GM11168 (cell line): Measurements from ENCODE around the gene C2orf72.
"Not testable (repeated sequence)": the region's sequence is repeated elsewhere in the genome, so short reads cannot be mapped to it uniquely, and the experiment has no call there.

Source experiments
- in situ Hi-C: fragments of 300-500 bp; cut with MboI; formaldehyde crosslinking; loops from one replicate; pipeline ENCODE4 v1.12.0; 2022; ENCODE audit warnings: low sequenced_read_pairs; ENCODE audit not compliant: unreplicated experiment

The C2orf72 gene

GRCh38 chr2:231011526-231011925, 25.8 kb upstream of the C2orf72 start:
- in situ Hi-C loops, result no loop called here

GRCh38 chr2:231012463-231012862, 24.9 kb upstream of the C2orf72 start:
- in situ Hi-C loops, result no loop called here

DNA sequence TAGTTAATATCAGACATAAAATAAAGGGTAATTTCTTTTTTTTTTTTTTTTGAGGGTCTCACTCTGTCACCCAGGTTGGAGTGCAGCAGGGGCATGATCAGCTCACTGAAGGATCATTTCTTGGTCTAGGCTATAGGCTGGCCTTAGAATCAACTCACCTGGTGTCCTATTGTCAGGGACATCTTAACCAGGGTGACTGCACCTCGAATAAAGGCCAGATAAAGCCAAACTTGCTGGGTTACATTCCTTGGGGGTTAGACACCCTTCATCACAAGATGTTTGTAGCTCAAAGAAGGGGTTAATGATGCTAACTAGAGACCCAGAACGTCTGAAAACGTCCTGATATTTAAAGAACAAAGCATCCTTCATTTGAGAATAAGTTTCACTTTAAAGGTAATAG, 23.5 kb upstream of the C2orf72 start:
- in situ Hi-C loops, result no loop called here

DNA sequence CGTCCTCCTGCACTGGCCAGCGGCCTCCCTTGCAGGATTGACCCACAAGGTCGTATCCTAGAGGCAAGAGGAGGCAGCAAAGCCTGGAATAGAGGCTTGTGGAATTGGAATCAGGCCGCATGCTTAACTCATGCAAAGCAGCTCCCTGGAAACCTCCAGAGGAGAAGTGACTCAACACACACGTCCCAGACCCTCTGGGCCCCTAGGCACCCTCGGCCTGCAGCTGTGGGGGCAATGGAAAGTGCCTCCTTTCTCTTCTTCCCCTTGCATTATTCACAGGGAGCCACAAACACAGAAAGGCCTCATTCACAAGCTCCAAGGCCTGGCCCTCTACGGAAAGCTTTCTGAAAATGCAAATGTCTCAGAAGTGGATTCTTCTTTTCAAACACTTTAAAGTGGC, 21.8 kb upstream of the C2orf72 start:
- in situ Hi-C loops, result no loop called here

DNA sequence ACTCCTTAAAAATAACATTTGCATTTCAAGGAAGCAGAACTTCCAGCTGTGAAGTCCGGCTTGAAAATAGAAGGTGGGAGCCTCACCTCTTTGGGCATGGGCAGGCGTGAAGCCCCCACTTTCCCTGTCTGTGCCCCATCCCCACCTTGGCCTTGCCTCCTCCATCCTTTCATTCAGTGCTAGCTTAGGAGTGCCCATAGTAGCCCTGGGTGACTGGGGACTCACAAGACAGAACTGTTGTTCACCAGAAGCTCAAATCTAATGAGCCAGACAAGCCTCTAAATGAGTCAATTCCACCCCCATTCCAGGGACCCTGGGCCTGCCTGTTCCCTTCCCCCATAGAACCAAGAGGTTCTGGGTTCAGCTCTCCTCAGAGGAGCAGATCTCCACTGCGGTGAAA, 21.4 kb upstream of the C2orf72 start:
- in situ Hi-C loops, result no loop called here

- in situ Hi-C loops, result no loop called here
These were observed 20.6 kb upstream of the C2orf72 start for GRCh38 chr2:231016566-231017230.

GRCh38 chr2:231017231-231017598, 20.1 kb upstream of the C2orf72 start:
- in situ Hi-C loops, result no loop called here

DNA sequence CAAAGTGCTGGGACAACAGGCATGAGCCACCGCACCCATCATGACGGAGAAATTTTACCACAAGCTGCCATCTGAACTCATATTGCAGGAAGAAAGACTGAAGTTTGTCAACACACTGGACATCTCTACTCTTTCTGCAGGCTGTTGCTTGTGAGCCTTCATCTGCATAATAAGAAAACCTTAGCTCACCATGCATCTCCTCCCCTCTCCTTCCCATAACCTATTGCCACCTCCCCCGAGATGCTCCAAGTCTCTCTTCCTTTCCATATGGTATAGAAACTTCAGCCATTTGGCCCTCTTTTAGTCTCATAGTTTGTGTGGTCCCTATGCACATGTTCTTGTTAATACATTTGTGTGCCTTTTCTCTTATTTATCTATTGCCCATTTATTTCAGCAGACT, 19.1 kb upstream of the C2orf72 start:
- in situ Hi-C loops, result no loop called here

- in situ Hi-C loops, result not testable (repeated sequence)
These were observed 12.3 kb upstream of the C2orf72 start for GRCh38 chr2:231025059-231025458.

- in situ Hi-C loops, result no loop called here
These were observed 8.4 kb upstream of the C2orf72 start for GRCh38 chr2:231028889-231029288.

GRCh38 chr2:231029563-231029962, 7.8 kb upstream of the C2orf72 start:
- in situ Hi-C loops, result no loop called here

GRCh38 chr2:231030725-231031124, 6.6 kb upstream of the C2orf72 start:
- in situ Hi-C loops, result no loop called here

DNA sequence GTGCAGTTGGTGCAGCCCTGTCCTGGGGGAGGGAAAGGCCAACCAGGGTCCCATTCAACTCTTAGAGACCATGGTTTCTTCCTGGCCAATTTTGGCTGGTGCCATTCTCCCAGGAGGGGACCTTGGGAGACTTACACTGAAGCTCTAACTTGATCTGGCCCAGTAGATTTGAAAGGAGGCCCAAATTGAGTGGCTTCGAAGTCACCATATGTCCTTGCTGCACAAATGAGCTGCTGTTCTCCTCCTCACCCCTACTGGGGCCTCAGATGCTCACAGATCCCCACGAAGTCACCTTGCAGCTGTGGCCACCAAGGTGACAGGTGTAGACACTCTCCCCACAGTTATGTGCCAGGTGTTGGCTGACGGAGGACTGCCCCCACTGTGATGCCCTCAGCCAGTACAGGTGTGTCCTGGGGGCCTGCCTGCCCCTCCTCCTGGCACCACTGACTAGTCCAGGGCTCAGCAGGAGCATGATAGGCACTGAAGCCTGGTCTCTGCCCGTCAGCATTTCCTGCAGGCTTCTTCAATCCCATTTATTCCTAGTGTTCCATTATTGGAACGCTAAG, 4.7 kb upstream of the C2orf72 start:
- in situ Hi-C loops, result no loop called here

DNA sequence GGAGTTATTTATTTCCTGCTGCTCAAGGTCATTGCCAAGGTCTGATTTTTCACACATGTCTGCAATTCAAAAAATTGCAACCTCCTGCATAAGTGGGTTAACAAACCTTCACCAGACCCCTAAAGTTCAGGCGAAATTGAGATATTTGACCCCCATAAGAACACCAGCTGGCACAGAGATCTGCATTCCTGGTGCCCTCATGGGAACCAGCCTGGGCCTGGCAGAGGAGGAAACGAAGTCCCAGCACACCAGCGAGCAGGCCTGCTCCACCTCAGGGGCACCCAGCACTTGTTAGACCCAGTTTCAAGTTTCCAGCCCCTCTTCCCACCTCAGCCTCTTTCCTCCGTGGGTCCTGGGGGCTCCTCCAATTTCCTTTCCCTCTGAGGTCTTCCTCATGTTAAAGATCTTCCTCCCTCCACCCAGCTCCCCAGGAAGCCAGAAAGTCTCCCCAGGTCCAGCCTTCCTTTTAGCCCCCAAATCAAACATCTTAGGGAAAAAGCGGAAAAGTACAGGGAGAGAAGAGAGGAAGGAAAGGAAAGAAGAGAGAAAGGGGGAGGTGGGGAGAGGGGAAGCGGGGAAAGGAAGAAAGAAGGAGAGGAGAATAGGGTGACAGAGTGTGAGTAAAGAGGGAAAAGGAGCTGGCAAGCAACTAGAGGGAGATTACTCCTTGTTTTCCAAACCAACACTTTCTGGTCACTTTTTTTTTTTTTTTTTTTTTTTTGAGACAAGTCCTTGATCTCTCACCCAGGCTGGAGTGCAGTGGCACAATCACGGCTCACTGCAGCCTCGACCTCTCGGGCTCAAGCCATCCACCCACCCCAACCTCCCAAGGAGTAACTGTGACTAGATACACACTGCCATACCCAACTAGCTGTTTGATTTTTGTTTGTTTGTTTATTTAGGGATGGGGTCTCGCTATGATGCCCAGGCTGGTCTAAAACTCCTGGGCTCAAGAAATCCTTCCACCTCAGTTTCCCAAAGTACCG, 3.9 kb upstream of the C2orf72 start:
- in situ Hi-C loops, result no loop called here

DNA sequence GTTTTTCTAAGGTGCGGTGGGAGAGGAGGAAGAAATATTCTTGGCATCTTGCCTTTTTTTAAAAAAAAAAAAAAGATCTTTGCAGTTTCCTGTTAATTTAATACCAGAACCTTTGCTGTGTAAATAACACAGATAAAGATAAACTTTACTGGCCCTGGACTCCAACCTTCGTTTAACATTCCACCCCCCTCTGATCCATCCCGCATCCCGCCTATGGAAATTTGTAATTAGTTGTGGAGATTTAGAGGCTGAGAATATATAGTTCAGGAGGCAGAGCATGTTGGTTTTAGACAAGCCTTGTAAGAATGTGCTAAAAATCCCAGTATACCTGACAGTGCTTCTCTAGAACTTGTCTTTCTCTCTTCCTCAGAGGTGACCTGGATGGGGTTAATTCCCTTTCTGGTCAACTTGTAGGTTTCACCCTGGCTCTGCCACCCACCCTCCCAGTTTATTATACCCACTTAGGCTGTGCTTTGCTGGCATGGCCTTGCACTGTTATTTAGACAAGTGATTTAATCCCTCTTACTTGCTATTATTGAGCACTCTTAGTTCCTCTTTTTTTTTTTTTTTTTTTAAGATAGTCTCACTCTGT, 2.9 kb upstream of the C2orf72 start:
- in situ Hi-C loops, result no loop called here

- in situ Hi-C loops, result no loop called here
These were observed 1.2 kb upstream of the C2orf72 start for GRCh38 chr2:231036131-231036530.

- in situ Hi-C loops, result no loop called here
These were observed 681 bp upstream of the C2orf72 start for GRCh38 chr2:231036578-231037106.

DNA sequence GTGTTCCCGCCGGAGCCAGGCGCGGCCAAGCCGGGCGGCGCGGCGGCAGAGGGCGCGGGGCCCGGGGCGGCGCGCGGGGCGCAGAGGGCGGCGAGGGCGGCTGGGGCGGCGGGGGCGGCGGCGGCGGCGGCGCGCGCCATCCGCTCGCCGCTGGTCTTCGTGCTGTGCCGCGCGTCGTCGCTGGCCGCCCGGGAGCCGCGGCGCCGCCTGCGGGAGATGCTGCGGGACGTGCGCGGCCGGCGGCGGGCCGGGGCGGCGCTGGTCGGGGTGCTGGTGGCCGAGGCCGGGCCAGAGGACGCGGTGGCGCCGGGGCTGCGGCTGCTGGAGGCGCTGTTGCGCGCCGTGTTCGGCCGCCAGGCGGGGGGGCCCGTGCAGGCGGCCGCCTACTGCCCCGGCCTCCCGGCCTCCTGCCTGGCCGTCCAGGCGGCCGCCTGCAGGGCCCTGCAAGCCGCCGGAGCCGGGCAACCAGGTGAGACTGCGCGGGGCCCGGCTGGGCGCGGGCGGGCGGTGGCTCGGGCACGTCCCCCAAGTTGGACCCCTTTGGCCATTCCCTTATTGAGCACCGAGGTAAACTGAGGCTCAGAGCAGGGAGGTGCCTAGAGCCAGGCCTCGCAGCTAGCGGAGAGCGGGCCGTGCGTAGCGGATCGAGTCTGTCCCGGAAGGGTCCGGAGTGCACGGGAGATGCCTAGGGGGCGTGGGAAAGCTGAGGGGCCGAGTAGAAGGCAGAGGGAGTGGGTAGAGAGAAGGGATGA, 584 bp downstream of the C2orf72 start:
- in situ Hi-C loops, result no loop called here

GRCh38 chr2:231038483-231039293, 1.4 kb downstream of the C2orf72 start:
- in situ Hi-C loops, result no loop called here
